Dendritic cell treated with granulocyte-macrophage colony-stimulating factor and Interleukin-4, amounts not matched to agents 40 ng/mL and 50 ng/mL, for 4 days (primary cell): ENCODE measurements around the gene CD9.
"Not testable (repeated sequence)": the region's sequence is repeated elsewhere in the genome, so short reads cannot be mapped to it uniquely, and the experiment has no call there.

Source experiments
- H3K27ac Mint-ChIP-seq: one replicate; pipeline ENCODE4 v1.8.0; 2022; ENCODE audit warnings: mild to moderate bottlenecking, mixed read lengths
- H3K27me3 Mint-ChIP-seq: one replicate; pipeline ENCODE4 v1.8.0; 2022; ENCODE audit warnings: mild to moderate bottlenecking, mixed read lengths
- H3K36me3 Mint-ChIP-seq: one replicate; pipeline ENCODE4 v1.8.0; 2022; ENCODE audit warnings: low read depth, mixed read lengths
- H3K4me1 Mint-ChIP-seq: one replicate; pipeline ENCODE4 v1.8.0; 2022; ENCODE audit warnings: low read depth, mixed read lengths
- H3K4me3 Mint-ChIP-seq: one replicate; pipeline ENCODE4 v1.8.0; 2022; ENCODE audit warnings: mild to moderate bottlenecking, moderate library complexity, mixed read lengths
- H3K9me3 Mint-ChIP-seq: one replicate; pipeline ENCODE4 v1.8.0; 2022; ENCODE audit warnings: mixed read lengths
- intact Hi-C: fragments of 100-400 bp; cut with micrococcal nuclease; formaldehyde crosslinking; loops from one replicate; pipeline ENCODE4 v1.15.0; 2022

Gene CD9, protein sequence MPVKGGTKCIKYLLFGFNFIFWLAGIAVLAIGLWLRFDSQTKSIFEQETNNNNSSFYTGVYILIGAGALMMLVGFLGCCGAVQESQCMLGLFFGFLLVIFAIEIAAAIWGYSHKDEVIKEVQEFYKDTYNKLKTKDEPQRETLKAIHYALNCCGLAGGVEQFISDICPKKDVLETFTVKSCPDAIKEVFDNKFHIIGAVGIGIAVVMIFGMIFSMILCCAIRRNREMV

DNA sequence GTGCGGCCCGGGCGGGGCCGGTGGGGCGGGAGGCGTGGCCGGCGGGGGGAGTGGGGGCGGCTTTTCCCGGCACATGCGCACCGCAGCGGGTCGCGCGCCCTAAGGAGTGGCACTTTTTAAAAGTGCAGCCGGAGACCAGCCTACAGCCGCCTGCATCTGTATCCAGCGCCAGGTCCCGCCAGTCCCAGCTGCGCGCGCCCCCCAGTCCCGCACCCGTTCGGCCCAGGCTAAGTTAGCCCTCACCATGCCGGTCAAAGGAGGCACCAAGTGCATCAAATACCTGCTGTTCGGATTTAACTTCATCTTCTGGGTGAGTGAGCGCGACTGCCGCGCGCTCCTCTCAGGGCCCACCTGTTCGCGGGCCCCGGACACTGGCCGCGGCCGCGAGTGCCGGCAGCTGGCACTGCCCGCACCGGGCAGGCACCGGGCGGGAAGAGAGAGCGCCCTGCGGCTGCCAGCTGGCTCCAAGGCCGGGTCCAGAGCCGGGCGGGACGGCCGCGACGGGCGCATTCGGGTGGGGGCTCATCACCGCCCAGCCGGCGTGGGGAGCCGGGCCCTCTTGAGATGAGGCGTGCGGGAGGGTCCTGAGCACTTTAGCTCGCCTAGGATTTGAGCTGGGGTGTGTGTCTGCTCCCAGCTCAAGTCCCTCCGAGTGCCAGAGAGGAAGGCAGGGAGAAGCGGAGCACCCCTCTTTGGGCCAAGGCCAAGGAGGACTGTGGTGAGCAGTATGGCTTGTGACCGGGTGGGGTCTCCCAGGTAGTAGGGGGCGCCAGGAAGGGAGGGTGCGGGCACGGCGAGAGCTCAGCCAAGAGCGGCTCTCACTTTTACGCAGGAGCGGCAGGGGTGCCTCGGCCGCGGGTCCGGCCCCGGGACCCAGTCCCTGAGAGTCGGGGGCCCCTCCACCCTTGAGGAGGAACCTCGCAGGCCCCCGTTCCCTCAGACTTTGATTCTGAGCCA is at the start of gene CD9:
CD9 (plus strand) TSS at position 145 of the 957 bp plus-strand sequence; CDS start at position 245, 100 bp downstream.
- Mint-ChIP-seq H3K36me3 (peaks cover 1% of the 10 kb centered on the region), H3K27me3 (peaks cover 55% of the 10 kb centered on the region), H3K27ac (peak within 1 kb of the TSS; percentile 76), H3K9me3 (no peaks in the 10 kb centered on the region), H3K4me1 (peaks cover 80% of the 10 kb centered on the region), H3K4me3 (peak within 1 kb of the TSS; percentile 70)
- intact Hi-C loops = no loop called here

DNA sequence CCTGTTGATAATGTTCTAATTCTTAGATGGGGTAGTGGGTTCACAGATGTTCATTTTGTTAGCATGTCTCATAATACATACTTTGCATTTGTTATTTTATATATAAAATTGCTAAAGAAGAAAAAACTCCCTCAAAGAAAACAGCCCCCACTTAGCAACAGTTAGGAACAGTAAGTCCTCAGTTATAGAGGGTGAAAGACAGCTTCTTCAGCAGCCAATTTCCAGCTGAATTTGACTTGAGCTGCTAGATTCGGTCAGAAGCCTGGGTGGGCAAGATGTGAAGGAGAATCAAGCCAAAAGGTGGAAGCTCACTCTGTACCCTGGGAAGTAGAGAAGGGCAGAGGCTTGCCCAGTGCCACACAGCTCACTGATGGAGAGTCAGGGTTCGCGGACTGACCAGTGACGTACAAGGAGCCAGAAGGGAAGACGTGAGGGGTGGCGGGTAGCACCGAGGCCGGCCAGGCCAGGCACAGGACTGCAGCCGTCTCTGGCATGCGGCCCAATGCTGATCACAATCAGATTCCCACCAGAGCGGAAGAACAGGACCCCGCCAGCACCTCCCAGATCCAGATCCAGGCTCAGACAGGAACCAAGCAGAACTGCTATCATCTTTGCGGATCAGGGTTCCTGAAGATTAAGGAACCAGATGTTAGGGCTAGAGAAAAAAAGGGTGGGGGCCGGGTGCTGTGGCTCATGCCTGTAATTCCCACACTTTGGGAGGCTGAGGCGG is 45.3 kb upstream of the CD9 start:
- intact Hi-C loops = no loop called here
- Mint-ChIP-seq H3K9me3 (no peaks in the 10 kb centered on the region), H3K27ac (peak overlapping the region; percentile 60), H3K36me3 (no peaks in the 10 kb centered on the region), H3K4me3 (peak overlapping the region; percentile 7), H3K4me1 (peaks cover 27% of the 10 kb centered on the region), H3K27me3 (peaks cover 5% of the 10 kb centered on the region)

DNA sequence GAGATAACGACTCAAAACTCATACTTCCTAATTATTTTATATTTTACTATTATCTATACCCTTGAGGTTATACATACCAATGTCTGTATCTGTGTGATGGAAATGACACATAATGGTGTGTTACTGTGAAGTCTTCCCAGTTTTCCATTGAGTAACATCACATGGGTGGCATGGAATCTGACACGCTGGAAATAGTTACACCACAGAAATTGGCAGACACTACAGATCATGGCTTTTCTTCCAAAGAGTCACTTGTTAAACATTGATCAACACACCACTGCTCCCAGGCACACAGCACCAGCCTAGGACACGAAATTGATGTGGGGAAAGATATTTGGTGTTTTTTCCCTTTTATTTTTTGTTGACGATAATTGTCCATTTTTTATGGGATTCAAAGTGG is 42.7 kb upstream of the CD9 start:
- H3K27ac Mint-ChIP-seq = no peak overlapping the region
- H3K4me1 Mint-ChIP-seq = peaks cover 44% of the 10 kb centered on the region
- no peaks in the 10 kb centered on the region for H3K36me3 Mint-ChIP-seq
- intact Hi-C loops = no loop called here
- no peaks in the 10 kb centered on the region for H3K9me3 Mint-ChIP-seq
- H3K27me3 Mint-ChIP-seq = peaks cover 25% of the 10 kb centered on the region
- no peak overlapping the region for H3K4me3 Mint-ChIP-seq

DNA sequence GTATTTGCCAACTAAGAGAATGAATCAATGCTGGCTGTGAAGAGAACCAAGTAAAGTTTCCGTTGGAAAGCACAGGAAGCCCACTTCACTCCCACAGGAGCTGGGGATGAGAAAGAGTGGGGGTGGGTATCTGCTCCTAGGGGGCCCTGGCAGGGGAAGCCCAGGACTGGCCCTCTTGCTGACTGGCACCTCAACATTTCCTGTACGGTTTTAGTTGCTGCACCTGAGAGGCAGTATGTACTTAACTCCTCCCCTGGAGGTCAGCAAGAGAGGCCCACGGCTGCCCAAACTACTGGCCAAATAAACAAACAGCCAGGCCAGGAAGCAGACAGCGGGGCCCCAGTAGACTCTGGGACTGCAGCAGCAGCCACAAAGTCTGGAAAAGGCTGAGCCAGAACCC is 41.9 kb upstream of the CD9 start:
- intact Hi-C loops = no loop called here
- H3K27me3 Mint-ChIP-seq = peaks cover 25% of the 10 kb centered on the region
- no peaks in the 10 kb centered on the region for H3K36me3 Mint-ChIP-seq
- H3K9me3 Mint-ChIP-seq = no peaks in the 10 kb centered on the region
- no peak overlapping the region for H3K4me3 Mint-ChIP-seq
- H3K4me1 Mint-ChIP-seq = peaks cover 45% of the 10 kb centered on the region
- peak overlapping the region; percentile 5 for H3K27ac Mint-ChIP-seq

DNA sequence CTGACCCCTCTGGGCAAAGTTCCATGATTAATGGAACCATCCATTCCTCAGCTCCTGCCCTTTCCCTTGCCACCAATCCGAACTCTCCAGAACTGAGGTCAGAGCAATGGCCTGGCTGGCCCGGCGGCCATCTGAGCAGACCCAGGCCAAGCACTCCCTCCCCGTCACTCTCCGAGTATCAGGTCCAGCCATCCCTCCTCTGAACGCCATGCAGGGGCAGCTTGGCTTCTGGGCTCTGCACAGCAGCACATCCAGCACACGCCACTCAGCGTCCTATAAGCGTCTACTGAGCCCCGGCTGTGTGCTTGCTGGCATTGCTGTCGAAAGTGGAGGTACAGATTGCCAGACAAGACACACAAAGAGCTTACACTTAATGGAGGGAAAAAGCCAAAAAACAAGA is 41.5 kb upstream of the CD9 start:
- Mint-ChIP-seq H3K27me3 (peaks cover 25% of the 10 kb centered on the region), H3K4me1 (peaks cover 50% of the 10 kb centered on the region), H3K27ac (peak overlapping the region; percentile 5), H3K4me3 (no peak overlapping the region), H3K9me3 (no peaks in the 10 kb centered on the region), H3K36me3 (no peaks in the 10 kb centered on the region)
- intact Hi-C loops = no loop called here

DNA sequence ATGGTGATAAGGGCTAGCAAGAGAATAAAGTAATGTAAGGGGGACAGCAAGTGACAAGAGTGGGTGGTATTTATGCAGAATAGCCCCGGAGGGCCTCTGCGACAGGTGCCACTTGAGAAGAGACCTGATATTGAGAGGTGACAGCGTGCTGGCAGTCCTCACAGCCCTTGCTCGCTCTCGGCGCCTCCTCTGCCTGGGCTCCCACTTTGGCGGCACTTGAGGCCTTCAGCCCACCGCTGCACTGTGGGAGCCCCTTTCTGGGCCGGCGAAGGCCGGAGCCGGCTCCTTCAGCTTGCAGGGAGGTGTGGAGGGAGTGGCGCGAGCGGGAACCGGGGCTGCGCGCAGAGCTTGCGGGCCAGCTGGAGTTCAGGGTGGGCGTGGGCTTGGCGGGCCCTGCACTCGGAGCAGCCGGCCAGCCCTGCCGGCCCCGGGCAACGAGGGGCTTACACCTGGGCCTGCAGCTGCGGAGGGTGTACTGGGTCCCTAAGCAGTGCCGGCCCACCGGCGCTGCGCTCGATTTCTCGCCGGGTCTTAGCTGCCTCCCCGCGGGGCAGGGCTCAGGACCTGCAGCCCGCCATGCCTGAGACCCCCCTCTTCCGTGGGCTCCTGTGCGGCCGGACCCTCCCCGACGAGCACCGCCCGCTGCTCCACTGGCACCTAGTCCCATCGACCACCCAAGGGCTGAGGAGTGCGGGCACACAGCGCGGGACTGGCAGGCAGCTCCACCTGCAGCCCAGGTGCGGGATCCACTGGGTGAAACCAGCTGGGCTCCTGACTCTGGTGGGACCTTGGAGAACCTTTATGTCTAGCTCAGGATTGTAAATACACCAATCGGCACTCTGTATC is 40.8 kb upstream of the CD9 start:
- peak overlapping the region; percentile 58 for H3K27ac Mint-ChIP-seq
- H3K4me3 Mint-ChIP-seq, H3K36me3 Mint-ChIP-seq, intact Hi-C loops, H3K9me3 Mint-ChIP-seq: not testable (repeated sequence)
- peaks cover 53% of the 10 kb centered on the region for H3K4me1 Mint-ChIP-seq
- peaks cover 25% of the 10 kb centered on the region for H3K27me3 Mint-ChIP-seq

DNA sequence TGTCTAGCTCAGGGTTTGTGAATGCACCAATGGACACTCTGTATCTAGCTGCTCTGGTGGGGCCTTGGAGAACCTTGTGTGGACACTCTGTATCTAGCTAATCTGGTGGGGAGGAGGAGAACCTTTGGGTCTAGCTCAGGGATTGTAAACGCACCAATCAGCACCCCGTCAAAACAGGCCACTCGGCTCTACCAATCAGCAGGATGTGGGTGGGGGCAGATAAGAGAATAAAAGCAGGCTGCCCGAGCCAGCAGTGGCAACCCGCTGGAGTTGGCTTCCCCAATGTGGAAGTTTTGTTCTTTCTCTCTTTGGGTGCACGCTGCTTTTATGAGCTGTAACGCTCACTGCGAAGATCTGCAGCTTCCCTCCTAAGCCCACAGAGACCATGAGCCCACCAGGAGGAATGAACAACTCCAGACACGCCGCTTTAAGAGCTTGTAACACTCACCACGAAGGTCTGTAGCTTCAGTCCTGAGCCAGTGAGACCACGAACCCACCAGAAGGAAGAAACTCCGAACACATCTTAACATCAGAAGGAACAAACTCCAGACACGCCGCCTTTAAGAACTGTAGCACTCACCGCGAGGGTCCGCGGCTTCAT is 40.1 kb upstream of the CD9 start:
- Mint-ChIP-seq H3K27ac (peak overlapping the region; percentile 58), H3K4me1 (peaks cover 47% of the 10 kb centered on the region), H3K27me3 (peaks cover 25% of the 10 kb centered on the region)
- H3K36me3 Mint-ChIP-seq, H3K4me3 Mint-ChIP-seq, intact Hi-C loops, H3K9me3 Mint-ChIP-seq: not testable (repeated sequence)

DNA sequence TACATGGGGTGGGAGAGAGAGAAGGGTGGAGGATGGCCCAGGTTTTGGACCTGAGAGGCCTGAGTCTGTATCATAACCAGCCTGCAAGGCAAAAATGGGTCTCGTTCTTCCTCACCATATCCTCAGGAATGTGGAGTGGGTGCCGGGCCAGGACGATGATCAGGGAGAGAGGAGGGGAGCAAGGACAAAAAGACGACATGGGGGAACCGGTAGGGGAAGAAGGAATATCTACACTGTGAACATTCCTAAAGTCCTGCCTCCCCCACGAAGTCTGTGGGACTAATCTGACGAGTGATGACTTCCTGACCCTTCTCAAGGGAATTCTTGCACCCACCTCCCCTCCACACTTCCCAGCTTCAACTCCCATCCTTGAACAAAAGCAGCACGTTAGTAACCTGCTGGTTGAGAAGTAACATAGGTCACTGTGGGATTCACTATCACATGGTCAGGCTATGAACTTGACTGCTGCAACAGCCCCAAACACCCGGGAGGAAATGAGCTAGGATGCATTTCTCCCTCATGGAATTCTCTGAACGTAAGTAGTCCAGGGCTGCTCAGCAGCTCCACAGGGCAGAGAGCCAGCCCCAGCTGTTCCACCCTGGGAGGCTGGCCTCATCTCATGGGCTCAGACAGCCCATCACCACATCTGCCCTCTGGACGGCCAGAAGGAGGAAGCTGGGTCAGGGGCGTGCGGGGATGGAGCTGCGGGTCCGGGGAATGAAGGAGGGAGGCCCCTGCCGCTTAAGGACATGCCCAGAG is 38.9 kb upstream of the CD9 start:
- no peak overlapping the region for H3K4me3 Mint-ChIP-seq
- H3K36me3 Mint-ChIP-seq = no peaks in the 10 kb centered on the region
- peaks cover 50% of the 10 kb centered on the region for H3K4me1 Mint-ChIP-seq
- intact Hi-C loops = no loop called here
- peaks cover 25% of the 10 kb centered on the region for H3K27me3 Mint-ChIP-seq
- H3K9me3 Mint-ChIP-seq = no peaks in the 10 kb centered on the region
- H3K27ac Mint-ChIP-seq = peak overlapping the region; percentile 58

DNA sequence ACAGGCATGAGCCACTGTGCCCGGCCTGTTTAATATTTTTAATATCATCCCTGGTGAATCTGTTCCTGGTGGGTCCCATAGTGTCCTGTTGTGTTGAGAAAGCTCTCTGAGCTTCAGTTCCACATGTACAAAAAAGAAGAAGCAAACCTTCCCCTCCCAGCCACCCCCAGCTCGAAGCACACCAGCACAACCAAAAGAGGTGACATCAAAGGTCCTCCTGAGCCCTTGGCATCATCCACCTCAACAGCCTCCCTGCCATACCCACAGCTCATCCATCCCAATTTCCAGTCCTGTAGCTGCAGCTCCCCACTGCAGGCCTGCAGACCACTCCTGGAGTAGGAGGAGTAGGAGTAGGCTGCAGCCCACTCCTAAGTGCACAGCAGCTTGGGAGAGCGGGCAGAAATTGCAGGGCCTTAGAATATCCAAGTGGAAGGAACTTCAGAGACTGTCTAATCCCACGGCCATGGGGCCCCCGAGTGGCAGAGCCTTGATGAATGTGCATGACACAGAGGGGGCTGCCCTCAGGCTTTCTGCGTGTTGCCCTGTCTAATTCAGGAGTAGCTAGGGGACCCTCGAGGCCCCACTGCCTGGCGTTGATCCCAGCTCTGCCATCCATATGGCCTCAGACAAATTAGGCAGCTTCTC is 36.7 kb upstream of the CD9 start:
- Mint-ChIP-seq H3K27ac (peak overlapping the region; percentile 70), H3K27me3 (peaks cover 25% of the 10 kb centered on the region), H3K4me3 (no peak overlapping the region), H3K9me3 (no peaks in the 10 kb centered on the region), H3K36me3 (no peaks in the 10 kb centered on the region), H3K4me1 (peaks cover 71% of the 10 kb centered on the region)
- intact Hi-C loops = no loop called here

DNA sequence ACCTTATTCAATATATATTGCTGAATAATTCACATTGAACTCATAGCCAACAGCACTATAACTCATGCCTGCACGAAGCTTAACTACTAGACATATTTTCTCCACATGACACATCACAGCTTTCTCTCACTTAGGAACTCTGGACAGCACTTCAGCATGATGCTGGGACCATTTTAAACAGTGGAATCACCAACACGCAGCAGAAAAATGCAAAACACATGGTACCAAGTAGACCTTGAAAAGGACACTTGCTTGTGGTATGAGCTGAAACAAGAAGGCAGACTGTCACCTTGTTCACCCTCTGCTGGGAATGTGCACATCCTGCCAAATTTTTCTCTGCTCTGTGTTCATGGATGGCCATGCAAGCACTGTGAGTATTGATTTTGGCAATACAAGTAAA is 34.8 kb upstream of the CD9 start:
- Mint-ChIP-seq H3K27ac (no peak overlapping the region), H3K4me3 (no peak overlapping the region), H3K36me3 (no peaks in the 10 kb centered on the region), H3K27me3 (peaks cover 15% of the 10 kb centered on the region), H3K4me1 (peaks cover 76% of the 10 kb centered on the region), H3K9me3 (no peaks in the 10 kb centered on the region)
- intact Hi-C loops = no loop called here

DNA sequence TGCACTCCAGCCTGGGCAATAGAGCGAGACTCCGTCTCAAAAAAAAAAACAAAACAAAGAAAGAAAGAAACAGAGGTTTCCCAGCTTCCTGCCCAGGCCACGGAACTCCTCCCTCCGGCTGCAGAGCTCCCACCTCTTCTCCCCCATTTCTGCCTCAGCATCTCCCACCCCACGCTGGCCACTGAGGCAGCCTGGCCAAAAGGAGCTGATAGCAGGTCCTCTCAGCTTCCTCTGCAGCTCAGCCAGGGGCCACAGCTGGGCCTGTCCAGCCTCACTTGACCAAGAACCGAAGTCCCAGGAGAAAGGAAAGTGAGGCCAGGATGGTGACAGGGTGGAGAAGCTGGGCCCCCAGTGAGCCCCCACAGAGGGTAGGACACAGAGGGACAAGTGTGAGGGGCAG is 33.4 kb upstream of the CD9 start:
- Mint-ChIP-seq H3K9me3 (no peaks in the 10 kb centered on the region), H3K27ac (peak overlapping the region; percentile 91), H3K27me3 (peaks cover under 1% of the 10 kb centered on the region), H3K4me1 (peaks cover 62% of the 10 kb centered on the region), H3K4me3 (no peak overlapping the region), H3K36me3 (no peaks in the 10 kb centered on the region)
- intact Hi-C loops = loop anchor here (1.0 kb wide), 1 partner anchor 26 kb away; no protein-coding TSS in a partner anchor
